AG04450 (cell line): ENCODE data around the gene ATG10. TPM values are rescaled to one million over a fixed set of nuclear protein-coding genes. Genes with fewer than 3 reads are reported as not detected.

ENCODE experiments used
- CTCF ChIA-PET: fragments of 300-600, 350-600 bp; formaldehyde crosslinking; extraction: SDS; loops from one replicate; lab custom pipeline; 2022; ENCODE audit warnings: antibody characterized with exemption, inconsistent platforms; lab: Charles Lee
- POLR2A ChIA-PET: fragments of 350-600 bp; formaldehyde crosslinking; extraction: SDS; loops from one replicate; lab custom pipeline; 2021; ENCODE audit warnings: antibody characterized with exemption, inconsistent platforms; lab: Yijun Ruan, JAX
- DNase-seq: peaks from one replicate; pipeline ENCODE4 v3.0.0-alpha.2; 2011; ENCODE audit warnings: low read depth, low spot score
- H3K27ac ChIP-seq: one replicate; pipeline ENCODE4 v1.5.1; 2012; ENCODE audit warnings: low read depth, low read length, control low read depth
- H3K27me3 ChIP-seq: one replicate; pipeline ENCODE4 v1.6.0; 2012; ENCODE audit warnings: low read length; ENCODE audit not compliant: control insufficient read depth, insufficient read depth
- H3K4me3 ChIP-seq: 2 replicates; pipeline ENCODE4 v1.5.1; 2011; ENCODE audit warnings: mild to moderate bottlenecking, low read depth, low read length, control low read depth
- H3K9me3 ChIP-seq: 2 replicates; pipeline ENCODE4 v1.5.1; 2012; ENCODE audit warnings: low read length; ENCODE audit not compliant: control insufficient read depth, insufficient read depth
- polyA plus RNA-seq: library from polyadenylated mRNA; depleted of rRNA; stranded (reverse); fragments of >200 nt; gene quantifications from 2 replicates; pipeline ENCODE4 v1.2.3, GENCODE V29; 2011
- TF ChIP-seq, protein P1 (sequence below): IDR thresholded peaks from 2 replicates; pipeline ENCODE4 v1.5.1; 2011; ENCODE audit warnings: low read depth, low read length, control low read depth, inconsistent platforms

Gene ATG10
- polyA plus RNA-seq, 1 experiment = 4.1 TPM

DNA sequence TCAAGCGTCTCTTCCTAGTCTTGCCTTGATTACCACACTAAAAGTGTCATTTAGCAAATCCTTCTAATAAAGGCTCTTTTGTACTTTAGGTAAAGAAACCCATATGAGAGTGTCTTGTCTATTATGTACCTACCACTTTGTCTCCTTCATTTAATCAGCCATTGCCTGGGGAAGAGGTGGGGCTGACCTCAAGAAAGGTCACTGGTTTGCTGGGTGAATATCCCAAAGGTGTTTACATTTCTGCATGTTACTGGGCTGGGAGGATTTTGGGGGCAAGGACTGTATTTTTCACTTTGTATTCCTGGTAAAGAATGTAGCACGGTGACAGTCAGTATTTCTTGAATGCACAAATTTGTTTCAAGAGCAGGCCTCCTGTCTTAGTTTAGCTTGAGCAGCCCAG, 318.2 kb downstream of the ATG10 start:
- POLR2A ChIA-PET = no interaction called here
- no peak overlapping the region for H3K27ac ChIP-seq
- H3K9me3 ChIP-seq = no peaks in the 10 kb centered on the region
- DNase-seq = no peak
- H3K4me3 ChIP-seq = no peak overlapping the region
- CTCF ChIA-PET = no interaction called here
- TF ChIP-seq, protein P1, sequence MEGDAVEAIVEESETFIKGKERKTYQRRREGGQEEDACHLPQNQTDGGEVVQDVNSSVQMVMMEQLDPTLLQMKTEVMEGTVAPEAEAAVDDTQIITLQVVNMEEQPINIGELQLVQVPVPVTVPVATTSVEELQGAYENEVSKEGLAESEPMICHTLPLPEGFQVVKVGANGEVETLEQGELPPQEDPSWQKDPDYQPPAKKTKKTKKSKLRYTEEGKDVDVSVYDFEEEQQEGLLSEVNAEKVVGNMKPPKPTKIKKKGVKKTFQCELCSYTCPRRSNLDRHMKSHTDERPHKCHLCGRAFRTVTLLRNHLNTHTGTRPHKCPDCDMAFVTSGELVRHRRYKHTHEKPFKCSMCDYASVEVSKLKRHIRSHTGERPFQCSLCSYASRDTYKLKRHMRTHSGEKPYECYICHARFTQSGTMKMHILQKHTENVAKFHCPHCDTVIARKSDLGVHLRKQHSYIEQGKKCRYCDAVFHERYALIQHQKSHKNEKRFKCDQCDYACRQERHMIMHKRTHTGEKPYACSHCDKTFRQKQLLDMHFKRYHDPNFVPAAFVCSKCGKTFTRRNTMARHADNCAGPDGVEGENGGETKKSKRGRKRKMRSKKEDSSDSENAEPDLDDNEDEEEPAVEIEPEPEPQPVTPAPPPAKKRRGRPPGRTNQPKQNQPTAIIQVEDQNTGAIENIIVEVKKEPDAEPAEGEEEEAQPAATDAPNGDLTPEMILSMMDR = no peak
- H3K27me3 ChIP-seq = no peaks in the 10 kb centered on the region

DNA sequence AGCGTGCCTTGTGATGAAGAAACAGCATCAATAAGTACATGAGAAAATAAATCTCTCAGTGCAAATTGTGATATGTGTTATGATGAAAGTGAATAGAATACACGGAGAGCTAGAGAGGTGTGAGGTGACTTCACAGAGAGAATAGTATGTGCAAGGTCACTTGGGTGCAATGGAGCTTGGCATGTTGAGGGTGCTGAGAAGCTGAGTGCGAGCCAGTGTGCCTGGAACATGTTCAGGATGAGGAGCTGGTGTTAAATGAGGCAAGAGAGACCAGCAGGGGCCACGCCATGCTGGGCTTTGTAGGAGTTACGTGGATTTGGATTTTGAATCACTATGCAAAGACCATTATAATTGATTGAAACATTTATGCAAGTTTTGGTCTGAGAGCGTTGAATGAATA, 319.1 kb downstream of the ATG10 start:
- TF ChIP-seq, protein P1 = no peak
- ChIA-PET CTCF (no interaction called here), POLR2A (no interaction called here)
- Histone ChIP-seq H3K4me3 (no peak overlapping the region), H3K27ac (no peak overlapping the region), H3K9me3 (no peaks in the 10 kb centered on the region), H3K27me3 (no peaks in the 10 kb centered on the region)
- no peak for DNase-seq

DNA sequence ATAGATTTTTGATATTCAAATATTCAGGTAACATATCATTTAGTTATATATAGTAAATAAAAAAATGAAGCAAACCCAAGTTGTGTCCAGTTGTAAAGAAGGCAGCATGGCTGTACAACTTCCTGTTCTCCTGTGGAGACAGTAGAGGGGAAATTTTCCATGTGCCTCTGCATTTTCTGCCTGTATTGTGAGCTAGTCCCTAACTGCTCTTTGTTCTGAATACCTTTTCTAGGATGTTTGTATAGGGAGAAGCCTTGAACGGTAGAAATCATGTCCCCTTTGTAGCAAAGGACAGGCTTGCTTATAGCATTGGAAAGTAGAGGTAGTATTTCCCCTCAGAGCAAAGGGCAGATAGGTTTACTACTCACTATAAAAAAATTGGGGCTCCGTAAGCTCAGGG, 319.6 kb downstream of the ATG10 start:
- POLR2A ChIA-PET = no interaction called here

DNA sequence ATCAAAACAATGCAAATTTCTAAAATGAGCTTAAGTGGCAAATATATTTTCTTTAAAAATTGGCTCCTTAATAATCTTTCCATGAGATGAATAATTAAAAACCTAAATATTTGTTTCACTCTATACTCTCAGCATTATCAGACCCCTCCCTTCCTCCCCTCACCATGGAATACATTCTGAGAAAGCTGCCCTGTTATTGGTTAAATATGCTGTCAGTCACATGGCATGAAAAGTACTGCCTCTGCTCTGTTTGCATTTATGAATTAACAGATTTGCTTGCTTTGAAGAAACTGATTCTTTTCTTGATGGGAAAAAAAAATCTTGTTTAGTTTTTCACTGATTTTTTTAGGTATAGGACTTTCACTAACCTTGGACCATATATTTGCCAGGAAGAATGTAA, 323.3 kb downstream of the ATG10 start:
- CTCF ChIA-PET = interaction anchor here (1.5 kb wide), 1 partner anchor 12 kb away, joined by 3 read pairs; no protein-coding TSS in a partner anchor
- Histone ChIP-seq H3K9me3 (no peaks in the 10 kb centered on the region), H3K27ac (no peak overlapping the region), H3K4me3 (no peak overlapping the region), H3K27me3 (no peaks in the 10 kb centered on the region)
- TF ChIP-seq, protein P1 = no peak
- POLR2A ChIA-PET = no interaction called here
- no peak for DNase-seq

More for the DNA sequence above, 319.6 kb downstream of the ATG10 start:
- no peak for DNase-seq
- H3K27me3 ChIP-seq = no peaks in the 10 kb centered on the region
- H3K9me3 ChIP-seq = no peaks in the 10 kb centered on the region
- no peak overlapping the region for H3K27ac ChIP-seq
- CTCF ChIA-PET = no interaction called here
- H3K4me3 ChIP-seq = no peak overlapping the region
- TF ChIP-seq, protein P1 = no peak

DNA sequence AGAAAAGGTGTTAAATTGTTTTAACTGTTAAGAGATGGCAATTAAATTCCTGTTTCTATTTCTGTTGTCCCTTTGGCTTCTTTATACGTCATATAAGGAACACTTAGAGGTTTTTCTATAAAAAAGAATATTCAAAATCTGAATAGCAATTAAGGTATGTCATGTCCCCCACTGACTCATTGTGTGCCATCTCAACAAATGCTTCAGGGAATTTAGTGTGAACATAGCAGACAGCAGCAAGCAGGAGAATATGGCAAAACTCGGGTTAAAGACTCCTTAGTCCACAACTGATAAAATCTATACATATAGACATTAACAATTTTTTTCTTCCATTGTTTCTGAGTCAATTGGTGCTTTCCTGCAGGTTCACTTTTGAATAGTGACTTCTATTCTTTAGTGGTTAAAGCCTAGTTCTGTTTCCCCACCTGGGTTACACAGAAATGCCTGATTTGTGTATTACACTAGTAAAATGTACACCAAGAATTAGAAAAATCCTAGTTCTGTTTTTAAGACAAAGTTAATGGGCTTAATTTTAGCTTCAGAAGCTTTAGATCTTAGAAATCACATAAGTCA, 324.2 kb downstream of the ATG10 start:
- no peak overlapping the region for H3K4me3 ChIP-seq
- CTCF ChIA-PET = interaction anchor here (1.5 kb wide), 1 partner anchor 11 kb away, joined by 3 read pairs; no protein-coding TSS in a partner anchor
- H3K9me3 ChIP-seq = no peaks in the 10 kb centered on the region
- H3K27me3 ChIP-seq = no peaks in the 10 kb centered on the region
- no peak for DNase-seq
- TF ChIP-seq, protein P1 = no peak
- H3K27ac ChIP-seq = no peak overlapping the region
- POLR2A ChIA-PET = no interaction called here
